NCI-H1105 (cell line): ENCODE results near the gene SHQ1.

Experiments used
- DNase-seq: peaks from one replicate; lab custom pipeline; 2025; lab: John Stamatoyannopoulos, UW

SHQ1 gene

DNA sequence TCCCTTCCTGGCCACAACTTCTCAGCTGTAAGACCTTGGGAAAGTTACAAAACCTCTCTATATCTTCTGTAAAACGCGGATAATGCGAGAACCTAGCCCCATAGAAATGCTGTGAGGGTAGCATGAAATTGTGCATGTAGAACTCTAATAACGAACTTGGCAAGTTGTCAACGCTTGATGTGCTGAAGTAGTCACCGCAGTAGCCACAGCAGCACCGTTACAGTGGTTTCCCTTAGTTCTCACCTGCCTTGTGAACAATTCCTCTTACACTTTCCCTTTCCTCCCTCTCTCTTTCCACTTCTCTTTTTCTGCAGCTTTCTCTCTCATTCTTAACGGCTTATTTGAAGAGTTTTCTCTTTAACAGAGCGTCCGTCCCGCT is 447 bp upstream of the SHQ1 start:
- DNase-seq, result peak; percentile 29

GRCh38 chr3:72847282-72847681 is 963 bp downstream of the SHQ1 start:
- no peak for DNase-seq

- DNase-seq, result no peak
Measured at GRCh38 chr3:72846166-72846565, 2.1 kb downstream of the SHQ1 start.

DNA sequence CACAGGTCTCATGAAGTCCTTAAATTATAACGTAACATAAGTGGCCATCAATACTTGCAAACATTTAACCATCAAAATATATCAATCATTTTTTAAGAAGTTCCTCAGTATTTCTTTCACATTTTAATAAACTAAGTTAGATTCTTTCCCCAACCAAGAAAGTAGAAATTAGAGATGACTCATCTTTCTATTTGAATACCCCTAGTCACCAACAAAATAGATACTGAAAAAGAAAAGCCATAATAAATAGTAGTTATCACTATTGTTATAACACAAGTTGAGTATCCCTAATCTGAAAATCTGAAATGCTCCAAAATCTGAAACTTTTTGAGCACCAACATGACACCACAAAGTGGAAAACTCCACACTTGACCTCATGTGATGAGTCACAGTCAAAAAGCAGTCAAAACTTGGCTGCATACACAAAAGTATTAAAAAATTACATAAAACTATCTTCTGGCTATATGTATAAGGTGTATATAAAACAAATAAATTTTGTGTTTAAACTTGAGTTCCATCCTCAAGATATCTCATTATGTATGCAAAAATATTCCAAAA is 3.7 kb downstream of the SHQ1 start:
- DNase-seq, result no peak

DNA sequence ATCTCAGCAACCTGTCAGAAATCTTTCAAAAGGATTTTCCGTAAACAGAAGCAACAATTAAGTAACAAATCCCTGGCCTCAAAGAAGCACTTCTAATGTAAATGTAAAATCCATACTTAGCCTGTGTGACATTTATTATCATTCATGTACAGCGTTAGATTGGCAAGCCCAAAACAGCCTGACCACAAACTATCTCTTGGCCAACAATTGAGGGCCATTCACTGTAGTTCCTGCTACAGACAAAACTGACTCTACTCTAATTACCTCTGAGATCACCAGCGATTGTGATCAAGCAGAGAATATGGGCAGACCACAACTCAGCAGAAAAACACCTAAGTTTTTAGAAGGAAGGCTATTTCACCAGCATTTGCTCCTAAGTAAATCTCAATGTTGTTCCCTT is 9.2 kb downstream of the SHQ1 start:
- DNase-seq, result no peak

GRCh38 chr3:72836923-72837322 is 11.3 kb downstream of the SHQ1 start:
- DNase-seq, result no peak

GRCh38 chr3:72836416-72836815 is 11.8 kb downstream of the SHQ1 start:
- no peak for DNase-seq

DNA sequence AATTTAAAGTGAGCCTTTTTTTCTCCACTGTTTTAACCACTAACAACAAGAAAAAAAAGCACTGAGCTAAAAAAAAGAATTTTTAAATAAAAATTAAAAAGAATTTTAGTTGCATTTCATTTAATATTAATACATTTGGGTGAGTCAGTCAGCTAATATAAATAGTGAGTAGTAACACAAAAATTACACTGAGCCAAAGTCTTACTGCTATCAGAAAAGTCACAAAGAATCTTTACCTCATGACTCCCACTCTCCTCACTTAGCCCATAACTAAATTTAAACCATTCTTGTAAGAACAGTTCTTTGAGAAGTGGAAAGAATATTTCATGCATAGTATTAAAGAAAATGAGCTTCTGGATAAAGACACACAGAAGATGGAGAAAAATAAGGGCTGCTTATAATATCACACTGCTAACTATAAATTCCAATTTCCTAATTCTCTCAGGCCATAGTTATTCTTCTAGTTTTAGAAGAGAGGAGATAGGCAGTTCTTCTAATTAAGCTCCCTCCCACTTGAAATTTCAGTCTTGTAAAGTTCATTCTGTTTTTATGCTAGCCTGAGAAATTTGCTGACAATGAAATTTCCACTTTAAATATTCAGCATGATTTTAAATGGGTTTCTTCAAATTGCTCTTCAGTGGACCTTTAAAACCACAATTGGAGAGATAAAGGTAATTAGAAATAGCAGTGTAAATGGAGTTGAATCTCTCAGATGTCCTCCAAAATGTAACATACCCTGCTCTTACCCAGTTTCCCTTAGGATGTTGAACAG is 17.6 kb downstream of the SHQ1 start:
- DNase-seq, result no peak

DNA sequence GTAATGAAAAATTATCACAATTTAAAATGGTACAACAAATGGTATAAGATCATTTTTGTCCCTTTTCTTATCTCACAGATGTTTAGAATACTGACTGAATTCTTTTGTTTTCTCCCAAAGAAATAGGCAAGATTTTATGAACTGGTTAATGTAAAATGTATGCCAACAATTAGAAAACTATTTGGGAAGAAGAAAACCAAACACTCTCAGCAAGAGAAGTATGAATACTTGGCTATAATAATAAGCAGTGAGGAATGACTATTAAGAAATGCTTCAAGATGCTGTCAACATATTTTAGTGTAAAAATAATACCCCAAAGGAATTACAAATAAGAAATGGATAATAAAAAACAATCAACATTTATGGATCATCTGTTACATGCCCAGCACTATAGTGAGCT is 18.5 kb downstream of the SHQ1 start:
- DNase-seq, result no peak

GRCh38 chr3:72821161-72821781 is 27.0 kb downstream of the SHQ1 start:
- DNase-seq, result no peak

GRCh38 chr3:72820415-72820814 is 27.8 kb downstream of the SHQ1 start:
- no peak for DNase-seq

GRCh38 chr3:72818905-72819304 is 29.3 kb downstream of the SHQ1 start:
- DNase-seq, result no peak

DNA sequence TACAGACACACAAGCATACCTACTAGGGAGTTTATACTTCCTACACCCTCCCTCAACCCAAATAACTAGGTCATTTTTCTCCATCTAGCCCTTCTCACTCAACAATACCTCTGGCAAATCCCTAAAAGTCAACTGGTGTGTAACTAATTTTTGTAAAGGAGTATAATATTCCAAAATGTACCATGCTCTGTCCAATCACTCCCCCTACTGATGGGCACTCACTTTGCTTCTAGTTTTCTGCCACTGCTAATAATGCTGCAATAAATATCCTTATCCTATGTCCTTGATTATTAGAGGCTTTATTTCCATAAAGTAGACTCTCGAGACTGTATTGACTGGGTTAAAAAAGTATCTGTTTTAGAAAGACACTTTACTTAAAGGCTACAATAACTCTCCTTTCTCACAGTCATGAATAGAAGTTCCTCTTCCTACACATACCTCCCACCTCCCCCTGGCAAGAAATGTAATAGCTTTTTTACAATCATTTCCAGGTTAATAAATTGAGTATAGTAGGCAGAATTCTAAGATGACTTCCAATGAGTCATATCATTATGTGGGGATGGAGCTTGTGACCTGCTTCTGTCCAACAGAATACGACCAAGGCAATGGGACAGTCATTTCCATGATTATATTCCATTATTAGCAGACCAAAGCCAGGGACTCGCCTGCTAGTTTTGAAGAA is 30.0 kb downstream of the SHQ1 start:
- no peak for DNase-seq

GRCh38 chr3:72816862-72817355 is 31.3 kb downstream of the SHQ1 start:
- no peak for DNase-seq

- DNase-seq, result no peak
Measured at GRCh38 chr3:72814308-72814707, 33.9 kb downstream of the SHQ1 start.

GRCh38 chr3:72812201-72812600 is 36.0 kb downstream of the SHQ1 start:
- DNase-seq, result no peak

GRCh38 chr3:72811571-72811970 is 36.7 kb downstream of the SHQ1 start:
- DNase-seq, result no peak

- DNase-seq, result no peak
Measured at GRCh38 chr3:72810659-72811434, 37.4 kb downstream of the SHQ1 start.

DNA sequence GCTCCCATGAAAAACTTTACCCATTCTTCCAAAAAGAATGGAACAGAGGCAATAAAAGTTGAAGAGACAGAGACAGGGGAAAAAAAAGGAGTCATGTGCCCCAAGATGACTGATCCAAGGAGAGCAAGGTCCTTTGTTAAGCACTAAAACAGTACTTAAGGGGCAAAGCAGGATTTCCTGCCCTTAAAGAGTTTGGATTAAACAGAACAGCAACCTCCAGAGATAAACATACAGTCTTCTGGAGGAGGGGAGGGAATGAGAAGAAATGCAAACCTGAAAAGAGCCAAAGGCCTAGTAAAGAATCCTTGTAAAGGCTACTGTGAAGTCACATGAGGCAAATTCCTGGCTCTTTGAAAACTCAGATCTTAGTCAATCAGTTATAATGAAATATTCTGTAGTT is 38.2 kb downstream of the SHQ1 start:
- DNase-seq, result no peak

- no peak for DNase-seq
Measured at GRCh38 chr3:72804361-72804760, 43.9 kb downstream of the SHQ1 start.

GRCh38 chr3:72803573-72803972 is 44.7 kb downstream of the SHQ1 start:
- DNase-seq, result no peak

GRCh38 chr3:72802001-72802400 is 46.2 kb downstream of the SHQ1 start:
- DNase-seq, result no peak
